ENCODE data around the gene PGM2L1. TPM values are rescaled to one million over a fixed set of nuclear protein-coding genes. Genes with fewer than 3 reads are reported as not detected.

The PGM2L1 gene
- total and polyA plus RNA-seq, 10 donors = 0.37 to 7.1 (median 4.9) TPM

GRCh38 chr11:74427384-74427886, 29.2 kb upstream of the PGM2L1 start:
- TF ChIP-seq POLR2A (IDR thresholded peaks at IDR 0.05) = no peak
- no peak for TF ChIP-seq POLR2AphosphoS5 (IDR thresholded peaks at IDR 0.05)
- TF ChIP-seq, protein P1, sequence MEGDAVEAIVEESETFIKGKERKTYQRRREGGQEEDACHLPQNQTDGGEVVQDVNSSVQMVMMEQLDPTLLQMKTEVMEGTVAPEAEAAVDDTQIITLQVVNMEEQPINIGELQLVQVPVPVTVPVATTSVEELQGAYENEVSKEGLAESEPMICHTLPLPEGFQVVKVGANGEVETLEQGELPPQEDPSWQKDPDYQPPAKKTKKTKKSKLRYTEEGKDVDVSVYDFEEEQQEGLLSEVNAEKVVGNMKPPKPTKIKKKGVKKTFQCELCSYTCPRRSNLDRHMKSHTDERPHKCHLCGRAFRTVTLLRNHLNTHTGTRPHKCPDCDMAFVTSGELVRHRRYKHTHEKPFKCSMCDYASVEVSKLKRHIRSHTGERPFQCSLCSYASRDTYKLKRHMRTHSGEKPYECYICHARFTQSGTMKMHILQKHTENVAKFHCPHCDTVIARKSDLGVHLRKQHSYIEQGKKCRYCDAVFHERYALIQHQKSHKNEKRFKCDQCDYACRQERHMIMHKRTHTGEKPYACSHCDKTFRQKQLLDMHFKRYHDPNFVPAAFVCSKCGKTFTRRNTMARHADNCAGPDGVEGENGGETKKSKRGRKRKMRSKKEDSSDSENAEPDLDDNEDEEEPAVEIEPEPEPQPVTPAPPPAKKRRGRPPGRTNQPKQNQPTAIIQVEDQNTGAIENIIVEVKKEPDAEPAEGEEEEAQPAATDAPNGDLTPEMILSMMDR (IDR thresholded peaks at IDR 0.05 in 8 of 11, conservative IDR thresholded peaks at IDR 0.05 in 3 of 11) = no peak
- H3K27me3 ChIP-seq (replicated peaks in 1 of 7) = no peaks in the 10 kb centered on the region
- H3K4me3 ChIP-seq = no peak overlapping the region

DNA sequence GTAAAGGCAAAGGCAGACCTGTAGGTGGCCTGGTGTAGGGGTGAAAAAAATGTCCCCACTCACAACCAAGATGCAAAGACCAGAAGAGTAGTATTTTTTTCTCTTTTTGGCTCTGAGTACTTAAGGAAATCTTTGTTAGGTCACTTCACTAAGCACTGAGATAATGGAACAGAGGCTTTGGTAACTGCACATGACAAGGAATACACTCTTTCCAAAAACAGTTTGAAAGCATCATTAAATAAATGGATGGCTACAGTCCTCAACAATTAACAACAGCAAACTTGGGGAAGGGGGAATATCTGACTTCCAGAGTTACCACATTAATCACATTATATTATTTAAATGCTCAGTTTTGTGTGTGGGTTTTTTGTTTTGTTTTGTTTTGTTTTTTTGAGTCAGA, 26.9 kb upstream of the PGM2L1 start:
- no peaks in the 10 kb centered on the region for H3K4me1 ChIP-seq
- DNase-seq = no peak
- TF ChIP-seq POLR2A (IDR thresholded peaks at IDR 0.05) (no peak), POLR2AphosphoS5 (IDR thresholded peaks at IDR 0.05) (no peak)
- TF ChIP-seq, protein P1 (IDR thresholded peaks at IDR 0.05 in 8 of 11, conservative IDR thresholded peaks at IDR 0.05 in 3 of 11) = no peak

More at GRCh38 chr11:74427384-74427886, 29.2 kb upstream of the PGM2L1 start:
- intact Hi-C loops (cut with DNase I; ENCODE audit: low total_unique reads) = no loop called here
- 87 to 91% (median 88%) methylated on average over 4 of the region's 4 CpGs for WGBS, 5 donors
- H3K9me3 ChIP-seq = peaks cover 0 to 25% (median 22%) of the 10 kb centered on the region in 8 donors
- no peaks in the 10 kb centered on the region for H3K36me3 ChIP-seq
- H3K27ac ChIP-seq = no peak overlapping the region
- no peaks in the 10 kb centered on the region for H3K4me1 ChIP-seq
- DNase-seq = no peak

GRCh38 chr11:74418509-74418895, 20.3 kb upstream of the PGM2L1 start:
- Histone ChIP-seq H3K27ac (no peak overlapping the region), H3K9me3 (no peaks in the 10 kb centered on the region), H3K4me1 (no peaks in the 10 kb centered on the region), H3K27me3 (replicated peaks in 1 of 7) (peaks cover 0 to 6% (median 0%) of the 10 kb centered on the region in 7 donors), H3K36me3 (no peaks in the 10 kb centered on the region), H3K4me3 (no peak overlapping the region)
- TF ChIP-seq, protein P1 (IDR thresholded peaks at IDR 0.05 in 8 of 11, conservative IDR thresholded peaks at IDR 0.05 in 3 of 11) = no peak
- TF ChIP-seq POLR2A (IDR thresholded peaks at IDR 0.05) (no peak), POLR2AphosphoS5 (IDR thresholded peaks at IDR 0.05) (no peak)
- intact Hi-C loops (cut with DNase I; ENCODE audit: low total_unique reads) = no loop called here
- DNase-seq = no peak
- 39 to 79% (median 65%) methylated on average over 1 of the region's 1 CpG for WGBS, 5 donors

More for the DNA sequence above, 26.9 kb upstream of the PGM2L1 start:
- Histone ChIP-seq H3K27ac (no peak overlapping the region), H3K27me3 (replicated peaks in 1 of 7) (no peaks in the 10 kb centered on the region), H3K9me3 (peaks cover 0 to 25% (median 22%) of the 10 kb centered on the region in 8 donors), H3K36me3 (no peaks in the 10 kb centered on the region), H3K4me3 (no peak overlapping the region)
- intact Hi-C loops (cut with DNase I; ENCODE audit: low total_unique reads) = no loop called here

DNA sequence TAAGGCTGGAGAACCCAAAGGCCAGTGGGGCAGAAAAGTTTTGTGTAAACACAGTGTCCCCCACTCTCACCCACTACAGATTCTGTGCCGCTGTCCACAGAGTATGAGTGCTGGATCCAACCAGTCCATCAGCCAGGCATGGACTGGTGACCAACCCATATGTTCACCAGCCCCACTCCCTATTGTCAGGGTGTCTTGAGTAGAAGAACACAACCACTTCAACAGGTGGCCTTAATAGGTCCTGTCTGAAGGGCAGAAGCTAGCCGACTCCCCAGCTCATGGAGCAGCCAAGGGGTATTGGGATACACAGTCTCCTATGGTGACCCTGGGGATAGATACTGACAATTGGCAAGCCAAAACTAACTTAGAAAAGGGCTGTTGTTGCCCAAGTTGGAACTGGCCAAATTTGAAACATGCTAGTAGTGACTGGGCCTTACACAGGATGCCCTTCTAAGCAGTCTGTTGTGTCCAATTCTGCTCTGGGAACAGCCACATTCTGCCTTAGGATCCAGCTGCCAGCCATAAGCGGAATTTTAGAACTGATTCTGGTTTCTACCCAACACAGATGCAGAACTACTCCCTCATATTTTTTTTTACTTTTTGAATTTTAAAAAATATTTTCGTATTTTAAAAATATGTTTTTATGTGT, 19.8 kb upstream of the PGM2L1 start:
- WGBS, 5 donors = 92 to 95% (median 94%) methylated on average over 4 of the region's 4 CpGs
- intact Hi-C loops (cut with DNase I; ENCODE audit: low total_unique reads) = no loop called here
- H3K27ac ChIP-seq = no peak overlapping the region
- no peak for DNase-seq
- no peaks in the 10 kb centered on the region for H3K9me3 ChIP-seq
- H3K27me3 ChIP-seq (replicated peaks in 1 of 7) = peaks cover 0 to 9% (median 0%) of the 10 kb centered on the region in 7 donors
- TF ChIP-seq POLR2A (IDR thresholded peaks at IDR 0.05) = no peak
- TF ChIP-seq POLR2AphosphoS5 (IDR thresholded peaks at IDR 0.05) = no peak
- TF ChIP-seq, protein P1 (IDR thresholded peaks at IDR 0.05 in 8 of 11, conservative IDR thresholded peaks at IDR 0.05 in 3 of 11) = no peak
- no peaks in the 10 kb centered on the region for H3K36me3 ChIP-seq
- H3K4me1 ChIP-seq = no peaks in the 10 kb centered on the region
- no peak overlapping the region for H3K4me3 ChIP-seq
